GM19452 (cell line): ENCODE results near the gene PPP2CA.
"Not testable (repeated sequence)": the region's sequence is repeated elsewhere in the genome, so short reads cannot be mapped to it uniquely, and the experiment has no call there.

Experiments used
- ATAC-seq: cut with Tn5 transposase; IDR thresholded peaks from one replicate; pipeline ENCODE4 v1.9.1; 2021; ENCODE audit not compliant: unreplicated experiment

The PPP2CA gene

DNA sequence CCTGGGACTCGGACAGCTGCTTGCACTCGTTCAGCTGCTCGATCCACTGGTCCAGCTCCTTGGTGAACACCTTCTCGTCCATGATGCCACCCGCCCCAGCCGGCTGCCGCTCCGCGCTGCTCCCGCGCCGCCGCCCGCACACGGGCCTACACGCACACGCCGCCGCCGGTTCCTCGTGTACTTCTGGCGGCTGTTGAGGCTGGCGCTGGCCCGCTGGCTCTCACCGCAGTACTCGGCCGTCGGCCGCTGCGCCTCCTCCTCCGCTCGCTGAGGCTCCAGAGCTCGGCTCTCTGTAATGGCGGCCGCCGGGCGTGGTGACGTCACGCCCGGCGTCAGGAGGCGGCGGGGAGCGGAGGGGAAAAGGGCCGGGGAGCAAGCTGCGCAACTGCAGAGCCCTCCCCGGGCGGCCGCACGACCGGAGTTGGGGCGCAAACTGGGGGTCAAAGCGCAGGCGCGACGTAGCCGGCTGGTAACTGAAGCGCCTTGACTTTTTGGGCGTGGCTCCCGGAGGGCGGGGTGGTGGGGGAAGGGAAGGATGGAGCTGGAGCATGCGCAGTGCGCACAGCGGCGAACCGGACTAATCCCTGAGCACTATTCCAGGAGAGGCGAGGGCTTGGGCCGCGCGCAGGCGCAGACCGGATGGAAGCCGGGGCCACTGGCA, at the start of gene PPP2CA:
Gene PPP2CA (minus strand): TSS at position 294 of the 661 bp plus-strand sequence. CDS start 212 bp downstream, at position 82.
- ATAC-seq = peak; percentile 85

DNA sequence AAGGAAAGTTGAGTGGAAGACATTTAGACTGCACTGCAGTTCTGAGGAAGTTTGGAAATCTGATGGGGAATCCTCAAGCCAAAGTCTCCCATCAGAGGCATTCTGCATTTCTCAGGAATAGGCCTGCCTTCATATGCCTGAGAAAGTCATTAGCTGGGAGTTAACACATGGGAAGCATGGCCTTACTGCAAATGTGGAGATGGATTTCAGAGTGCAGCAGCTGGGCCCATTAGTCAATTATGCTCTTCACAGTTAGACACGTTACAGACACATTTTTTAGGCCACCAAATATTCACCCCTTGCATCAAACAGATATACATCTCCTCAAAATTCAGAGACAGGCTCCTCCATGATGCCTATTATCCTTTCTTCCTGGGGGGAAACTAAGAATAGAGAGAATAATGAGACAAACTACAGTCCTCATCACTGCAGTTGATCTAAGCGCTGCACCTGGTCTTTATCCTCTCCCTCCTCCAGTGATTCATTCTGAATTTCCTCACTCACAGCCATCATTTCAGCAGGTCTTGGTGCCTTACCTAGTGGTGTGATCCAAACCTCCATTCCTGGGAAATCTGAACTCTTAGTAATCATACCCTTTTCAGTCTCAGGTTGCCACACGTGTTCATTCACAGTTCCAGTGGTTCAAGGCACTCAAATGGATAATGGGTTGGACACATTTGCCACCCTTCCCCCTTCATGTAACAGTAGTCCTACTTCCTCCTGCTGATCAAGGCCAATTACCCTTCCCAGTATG, 47.9 kb upstream of the PPP2CA start:
- no peak for ATAC-seq

DNA sequence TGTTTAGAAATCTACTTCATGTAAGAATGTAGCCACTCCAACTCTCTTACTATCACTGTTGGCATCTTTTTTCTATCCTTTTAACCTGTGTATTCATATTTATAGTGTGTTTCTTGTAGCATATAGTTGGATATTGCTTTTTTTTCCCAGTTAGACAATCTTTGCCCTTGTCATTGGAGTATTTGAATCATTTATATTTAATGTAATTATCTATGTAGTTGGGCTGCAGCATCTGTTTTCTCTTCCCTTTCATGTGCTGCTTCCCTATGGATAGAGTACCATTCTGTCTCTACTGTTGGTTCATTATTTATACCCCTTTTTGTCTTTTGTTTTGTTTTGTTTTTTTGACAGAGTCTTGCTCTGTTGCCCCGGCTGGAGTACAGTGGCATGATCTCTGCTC, 45.2 kb upstream of the PPP2CA start:
- no peak for ATAC-seq

DNA sequence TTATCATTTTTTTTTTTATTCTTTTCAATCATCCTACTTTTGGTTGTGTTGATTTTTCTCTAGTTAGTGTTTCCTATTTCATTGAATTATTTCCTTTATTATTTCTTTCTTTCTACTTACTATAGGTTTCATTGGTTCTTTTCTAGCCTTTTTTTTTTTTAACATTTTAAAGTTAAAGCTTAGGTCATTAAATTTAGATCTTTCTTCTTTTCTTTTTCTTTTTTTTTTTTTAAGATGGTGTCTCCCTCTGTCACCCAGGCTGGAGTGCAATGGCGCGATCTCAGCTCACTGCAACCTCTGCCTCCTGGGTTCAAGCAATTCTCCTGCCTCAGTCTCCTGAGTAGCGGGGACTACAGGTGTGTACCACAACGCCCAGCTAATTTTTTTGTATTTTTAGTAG, 43.0 kb upstream of the PPP2CA start:
- ATAC-seq = no peak

DNA sequence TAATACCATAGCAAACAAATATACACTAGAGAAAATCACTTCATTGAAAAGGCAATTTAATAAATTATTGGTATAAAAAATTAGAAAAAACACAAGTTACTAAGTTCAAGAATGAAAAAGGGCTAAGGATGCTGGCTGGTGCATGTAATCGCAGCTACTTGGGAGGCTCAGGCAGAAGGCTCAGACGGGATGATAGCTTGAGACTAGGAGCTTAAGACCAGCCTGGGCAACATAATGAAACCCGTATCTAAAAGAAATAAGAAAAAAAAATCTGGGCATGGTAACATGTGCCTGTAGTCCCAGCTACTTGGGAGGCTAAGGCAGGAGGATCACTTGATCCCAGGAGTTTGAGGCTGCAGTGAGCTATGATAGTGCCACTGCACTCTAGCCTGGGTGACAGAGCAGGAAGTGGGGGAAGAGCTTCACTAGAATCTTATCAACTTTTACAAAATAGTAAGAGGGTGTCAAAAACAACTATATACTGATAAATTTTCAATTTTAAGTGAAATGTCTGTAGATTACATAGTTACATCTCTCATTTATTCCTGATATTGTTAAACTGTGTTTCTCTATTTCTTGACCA, 42.2 kb upstream of the PPP2CA start:
- no peak for ATAC-seq

DNA sequence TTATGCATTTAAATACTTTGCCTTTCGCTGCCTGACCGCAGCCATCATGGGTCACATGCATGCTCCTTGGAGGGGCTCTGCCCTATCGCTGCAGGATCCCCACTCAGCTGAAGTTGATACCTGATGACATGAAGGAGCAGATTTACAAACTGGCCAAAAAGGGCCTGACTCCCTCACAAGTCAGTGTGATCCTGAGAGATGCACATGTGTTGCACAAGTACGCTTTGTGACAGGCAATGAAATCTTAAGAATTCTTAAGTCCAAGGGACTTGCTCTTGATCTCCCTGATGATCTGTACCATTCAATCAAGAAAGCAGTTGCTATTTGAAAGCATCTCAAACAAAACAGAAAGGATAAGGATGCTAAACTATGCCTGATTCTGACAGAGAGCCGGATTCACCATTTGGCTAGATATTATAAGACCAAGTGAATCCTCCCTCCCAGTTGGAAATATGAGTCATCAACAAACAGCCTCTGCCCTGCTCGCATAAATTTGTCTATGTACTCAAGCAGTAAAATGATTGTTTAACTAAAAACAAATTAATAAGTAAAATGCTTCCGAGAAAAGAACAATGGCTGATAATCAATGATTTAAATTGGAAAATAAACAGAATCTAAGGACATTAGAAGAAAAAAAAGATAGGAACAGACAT, 41.6 kb upstream of the PPP2CA start:
- ATAC-seq = no peak

DNA sequence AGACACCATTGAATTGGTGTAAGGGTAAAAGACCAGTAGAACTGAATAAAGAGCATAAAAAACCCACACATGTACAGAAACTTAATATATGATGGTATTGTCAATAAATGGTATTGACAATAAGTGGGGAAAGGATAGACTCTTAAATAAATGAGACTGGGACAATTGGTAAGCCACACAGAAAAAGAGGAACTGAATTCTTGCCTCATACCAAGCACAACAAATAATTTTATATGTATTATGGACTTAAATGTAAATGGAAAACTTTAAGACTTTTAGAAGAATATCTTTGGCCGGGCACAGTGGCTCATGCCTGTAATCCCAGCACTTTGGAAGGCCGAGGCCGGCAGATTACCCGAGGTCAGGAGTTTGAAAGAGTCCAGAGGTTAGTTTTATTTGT, 37.9 kb upstream of the PPP2CA start:
- no peak for ATAC-seq

DNA sequence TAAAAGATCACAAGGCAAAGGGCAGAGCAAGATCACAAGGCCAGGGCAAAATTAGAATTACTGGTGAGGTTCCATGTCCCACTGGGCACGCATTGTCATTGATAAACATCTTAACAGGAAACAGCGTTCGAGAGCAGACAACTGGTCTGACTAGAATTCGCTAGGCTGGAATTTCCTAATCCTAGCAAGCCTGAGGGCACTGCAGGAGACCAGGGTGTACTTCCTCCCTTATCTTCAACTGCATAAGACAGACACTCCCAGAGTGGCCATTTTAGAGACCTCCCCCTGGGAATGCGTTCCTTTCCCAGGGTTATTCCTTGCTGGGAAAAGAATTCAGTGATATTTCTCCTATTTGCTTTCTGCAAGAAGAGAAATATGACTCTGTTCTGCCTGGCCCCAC, 36.8 kb upstream of the PPP2CA start:
- ATAC-seq = not testable (repeated sequence)

DNA sequence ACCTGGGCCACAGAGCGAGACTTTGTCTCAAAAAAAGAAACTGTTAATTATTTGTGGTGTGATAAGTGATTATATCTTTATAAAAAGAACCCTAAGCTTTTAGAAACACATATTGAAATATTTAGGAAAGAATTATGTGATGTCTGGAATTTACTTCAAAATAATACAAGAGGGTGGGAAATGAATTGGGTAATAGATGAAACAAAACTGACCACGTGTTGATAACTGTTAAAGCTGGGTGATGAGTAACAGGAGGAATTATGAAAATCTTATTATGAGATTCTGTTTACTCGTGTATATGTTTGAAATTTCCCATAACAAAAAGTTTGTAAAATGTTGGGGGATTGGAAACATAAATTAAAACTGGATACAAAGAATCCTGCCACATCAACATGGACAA, 33.0 kb upstream of the PPP2CA start:
- no peak for ATAC-seq

DNA sequence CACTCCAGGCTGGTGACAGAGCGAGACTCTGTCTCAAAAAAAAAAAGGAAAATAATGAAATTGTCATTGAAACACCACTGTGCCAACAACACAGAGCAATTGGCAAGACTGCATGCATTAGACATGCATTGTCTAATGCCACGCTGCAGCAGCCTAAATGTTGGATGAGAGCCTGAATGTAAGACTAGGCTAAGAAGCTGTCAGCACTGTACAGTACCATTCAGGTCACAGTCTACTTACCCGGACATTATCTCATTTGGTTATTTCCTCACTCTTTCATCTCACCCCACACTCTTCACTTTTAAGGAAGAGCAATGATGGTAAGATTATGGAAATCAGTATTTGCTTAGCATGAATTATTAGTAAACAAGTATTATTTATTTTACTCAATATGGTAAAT, 31.3 kb upstream of the PPP2CA start:
- ATAC-seq = no peak

DNA sequence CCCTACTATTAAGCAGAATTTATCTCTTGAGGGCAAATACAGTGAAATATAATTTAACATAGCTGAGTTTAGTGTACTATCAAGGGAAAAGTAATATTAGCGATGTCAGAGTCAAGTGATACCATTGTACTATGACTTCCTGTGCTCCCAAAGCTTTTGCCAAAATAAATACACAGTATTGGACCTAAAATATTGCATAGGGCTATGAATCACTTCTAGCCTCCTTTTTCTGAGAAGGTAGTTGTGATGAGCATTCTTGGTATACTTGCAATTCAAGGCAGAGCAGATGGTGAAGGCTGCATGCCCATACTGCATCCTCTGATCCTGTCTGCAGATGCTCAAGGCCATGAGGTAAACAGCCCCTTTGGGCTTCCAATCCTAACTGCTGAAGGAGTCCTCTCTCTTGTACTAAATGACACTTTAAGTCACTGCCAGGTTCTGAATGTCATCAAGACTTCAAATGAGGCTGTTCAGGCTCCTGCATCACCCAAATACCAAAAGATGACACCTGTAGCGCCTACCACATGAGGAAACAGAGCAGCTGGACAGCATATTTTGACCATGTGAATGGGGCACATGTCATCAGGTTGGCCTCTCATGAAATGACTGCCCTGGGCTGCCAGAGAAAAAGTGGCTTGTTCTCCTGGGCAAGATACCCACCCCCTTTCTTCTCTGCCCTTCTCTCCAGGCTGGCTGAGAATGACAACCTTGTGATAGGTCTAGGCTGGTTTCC, 29.7 kb upstream of the PPP2CA start:
- no peak for ATAC-seq

DNA sequence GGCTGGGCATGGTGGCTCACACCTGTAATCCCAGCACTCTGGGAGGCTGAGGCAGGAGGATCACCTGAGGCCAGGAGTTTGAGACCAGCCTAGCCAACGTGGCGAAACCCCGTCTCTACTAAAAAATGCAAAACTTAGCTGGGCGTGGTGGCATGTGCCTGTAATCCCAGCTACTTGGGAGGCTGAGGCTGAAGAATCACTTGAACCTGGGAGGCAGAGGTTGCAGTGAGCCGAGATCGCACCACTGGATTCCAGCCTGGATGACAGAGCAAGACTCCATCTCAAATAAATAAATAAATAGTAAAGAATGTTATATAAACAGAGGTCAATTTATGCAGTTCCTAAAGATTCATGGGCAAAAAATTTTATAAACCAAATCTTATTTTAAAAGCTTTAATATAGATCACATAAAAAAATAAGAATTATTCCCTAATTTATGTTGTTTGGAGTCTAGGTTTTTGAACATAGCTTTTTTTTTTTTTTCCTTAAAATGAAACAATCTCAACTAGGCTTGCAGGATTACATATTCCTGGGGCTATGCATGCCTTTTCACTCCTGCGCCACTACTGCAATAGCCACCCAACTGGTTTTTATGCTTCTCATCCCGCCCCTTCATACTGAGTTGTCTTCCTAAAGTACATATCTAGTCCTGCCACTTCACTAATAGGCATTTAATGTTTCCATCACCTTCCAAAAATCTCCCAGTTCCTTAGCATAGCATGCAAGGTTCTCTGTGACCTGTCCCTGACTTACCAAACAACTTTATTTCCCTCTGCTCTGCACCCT, 27.7 kb upstream of the PPP2CA start:
- not testable (repeated sequence) for ATAC-seq

DNA sequence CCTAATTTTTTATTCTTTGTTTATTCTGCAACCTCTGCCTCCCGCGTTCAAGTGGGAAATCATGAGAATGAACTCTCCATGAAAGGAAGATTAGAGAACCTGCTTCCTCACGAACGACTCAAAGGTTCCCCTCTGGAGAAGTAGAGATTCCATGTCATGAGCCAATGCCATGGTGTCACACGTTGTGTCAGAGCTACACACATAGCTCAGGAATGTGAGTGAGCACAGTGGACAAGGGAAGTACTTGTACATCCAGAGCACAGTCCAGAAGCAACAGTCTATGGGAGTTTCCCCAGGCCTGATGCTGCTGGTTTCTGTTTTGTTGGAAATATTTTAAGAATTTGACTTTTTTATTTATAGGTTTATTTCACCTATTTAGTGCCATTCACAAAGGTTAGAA, 26.8 kb upstream of the PPP2CA start:
- ATAC-seq = no peak

DNA sequence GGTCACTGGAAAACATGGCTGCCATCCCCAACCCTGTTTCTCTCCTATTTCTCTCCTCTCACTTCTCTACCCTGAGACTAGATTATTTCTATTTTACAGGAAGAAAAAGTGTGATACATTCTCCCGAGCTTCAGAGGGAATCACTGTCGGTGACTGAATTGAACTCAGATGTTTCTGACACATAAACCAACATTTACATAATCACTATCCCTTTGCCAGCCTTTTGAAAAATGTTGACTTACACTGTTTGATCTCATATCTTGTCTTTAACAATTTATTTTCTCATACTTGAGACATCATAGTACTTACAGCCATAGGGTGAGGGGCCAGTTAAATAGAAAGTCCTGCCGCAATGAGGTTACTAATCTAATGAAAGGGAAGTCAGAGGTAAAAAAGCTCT, 25.1 kb upstream of the PPP2CA start:
- ATAC-seq = no peak

DNA sequence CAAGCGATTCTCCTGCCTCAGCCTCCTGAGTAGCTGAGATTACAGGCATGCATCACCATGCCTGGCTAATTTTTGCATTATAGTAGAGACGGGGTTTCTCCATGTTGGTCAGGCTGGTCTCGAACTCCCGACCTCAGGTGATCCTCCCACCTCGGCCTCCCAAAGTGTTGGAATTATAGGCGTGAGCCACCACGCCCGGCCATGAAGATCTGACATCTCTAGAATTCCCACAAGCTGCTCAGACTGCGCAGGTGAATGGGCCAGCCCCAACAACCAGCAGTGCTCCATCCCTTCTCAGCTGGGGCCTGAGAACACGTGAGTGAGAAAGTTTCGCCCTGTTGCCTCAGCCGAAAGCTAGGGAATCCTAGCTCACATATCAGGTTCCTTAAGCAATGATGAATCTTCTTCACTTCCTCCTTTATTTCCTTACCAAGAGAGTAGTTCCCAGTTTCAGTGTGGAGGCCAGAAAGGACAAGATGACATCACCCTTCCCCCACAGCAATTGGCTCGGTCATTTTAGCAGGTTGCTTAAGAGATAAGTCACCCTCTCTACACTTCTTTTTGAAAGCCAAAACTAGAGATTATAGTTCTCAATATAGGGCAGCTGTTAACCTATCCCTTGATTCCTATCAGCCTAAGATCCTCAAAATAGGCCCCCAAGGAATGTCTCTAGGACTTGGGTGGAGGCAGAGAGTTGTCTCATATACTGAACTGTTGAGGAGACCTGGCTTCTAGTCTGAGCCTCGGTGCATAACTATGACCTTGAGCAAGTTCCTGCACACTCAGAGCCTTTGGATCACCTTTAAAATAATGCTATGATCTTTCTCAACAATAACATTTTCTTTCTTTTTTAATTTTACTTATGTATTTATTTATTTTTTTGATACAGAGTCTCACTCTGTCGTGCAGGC, 23.9 kb upstream of the PPP2CA start:
- ATAC-seq = no peak

DNA sequence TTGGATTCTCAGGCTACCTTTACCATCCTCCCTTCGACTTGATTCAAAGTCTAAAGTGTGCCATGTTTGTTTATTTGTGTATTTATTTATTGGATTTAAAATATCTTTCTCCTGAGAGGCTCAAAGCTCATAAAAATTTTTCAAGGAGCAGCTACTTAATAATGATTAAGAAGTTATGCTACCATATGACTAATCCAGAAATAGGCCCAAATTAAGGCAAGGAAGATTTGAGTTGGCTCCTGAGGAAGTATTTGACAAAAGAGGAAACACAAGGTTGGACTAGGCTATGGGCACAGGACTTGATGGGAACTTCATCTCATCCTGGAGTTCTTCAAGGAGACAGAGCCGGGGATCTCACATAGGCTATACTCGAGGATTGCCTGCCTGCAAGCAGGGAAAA, 22.4 kb upstream of the PPP2CA start:
- ATAC-seq = no peak

DNA sequence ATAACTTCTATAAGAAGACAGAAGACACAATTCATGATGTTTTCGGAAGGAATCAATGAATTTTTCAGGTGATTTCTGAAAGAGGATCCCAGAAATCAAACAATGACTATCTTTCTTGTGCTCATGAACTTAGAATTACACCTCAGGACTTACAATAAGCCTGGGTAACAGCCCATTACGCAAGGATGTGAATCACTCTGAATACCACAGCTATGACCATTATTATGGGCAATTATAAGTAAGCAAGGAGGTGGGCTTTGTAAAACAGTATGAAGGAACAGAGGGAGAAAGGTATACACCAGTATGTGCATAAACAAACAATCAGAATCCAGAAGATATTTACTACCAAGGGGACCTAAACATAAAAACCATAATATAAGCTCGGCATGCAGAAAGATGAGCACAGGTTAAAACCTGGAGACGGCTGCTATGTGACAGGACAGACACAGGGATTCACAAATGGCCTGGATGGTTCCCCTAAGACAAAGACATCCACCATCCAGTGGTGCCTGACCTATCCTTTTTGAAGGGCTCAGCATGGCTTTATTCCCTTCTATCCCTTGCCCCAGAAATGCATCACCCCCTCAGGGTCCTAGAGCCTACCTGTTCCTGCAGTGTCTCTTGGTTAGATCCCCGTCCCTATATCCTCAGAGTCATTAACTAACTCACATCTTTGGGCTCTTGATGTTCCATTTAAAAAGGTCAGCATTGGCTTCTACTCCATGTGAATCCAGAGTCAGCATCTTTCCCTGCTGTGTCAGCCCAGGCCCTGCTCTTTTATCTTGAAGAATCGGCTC, 21.8 kb upstream of the PPP2CA start:
- ATAC-seq = no peak

DNA sequence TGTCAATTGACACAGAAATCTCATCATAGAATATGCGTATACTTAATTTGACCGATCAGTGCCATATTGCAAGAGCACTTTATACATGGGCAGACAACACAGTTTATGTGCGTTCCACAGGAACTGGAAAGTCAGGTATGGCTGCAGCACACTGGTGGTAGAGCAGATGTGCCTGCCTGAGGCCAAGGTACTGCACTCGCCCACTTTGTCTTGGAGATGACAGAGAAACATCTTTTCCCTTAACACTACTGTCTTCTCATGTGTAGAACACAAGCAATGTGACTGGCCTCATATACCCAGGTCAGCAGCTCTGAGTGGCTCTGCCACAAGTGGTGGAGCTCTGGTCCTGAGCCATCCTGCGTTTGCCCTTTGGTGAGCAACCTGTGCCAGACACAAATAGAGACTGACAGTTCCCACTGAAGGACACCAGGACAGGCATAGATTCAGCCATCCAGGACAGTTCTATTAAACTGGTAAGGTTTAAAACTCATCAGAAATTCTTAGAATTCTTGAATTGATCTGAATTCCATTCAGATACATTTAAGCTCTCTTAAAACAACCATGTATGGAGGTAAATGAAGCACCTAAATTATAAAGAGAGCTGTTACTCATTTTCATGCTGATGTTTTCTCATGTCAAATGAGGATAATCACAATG, 21.0 kb upstream of the PPP2CA start:
- ATAC-seq = no peak
